HG03097 (cell line): ENCODE data around the gene TBC1D22B.
A peak's percentile ranks its signal among the peaks of the same experiment; 100 is the strongest.
"Not testable (repeated sequence)": the region's sequence is repeated elsewhere in the genome, so short reads cannot be mapped to it uniquely, and the experiment has no call there.

Experiments used
- ATAC-seq: cut with Tn5 transposase; IDR thresholded peaks from one replicate; pipeline ENCODE4 v1.9.1; 2021; ENCODE audit not compliant: unreplicated experiment, low FRiP score

Gene TBC1D22B

DNA sequence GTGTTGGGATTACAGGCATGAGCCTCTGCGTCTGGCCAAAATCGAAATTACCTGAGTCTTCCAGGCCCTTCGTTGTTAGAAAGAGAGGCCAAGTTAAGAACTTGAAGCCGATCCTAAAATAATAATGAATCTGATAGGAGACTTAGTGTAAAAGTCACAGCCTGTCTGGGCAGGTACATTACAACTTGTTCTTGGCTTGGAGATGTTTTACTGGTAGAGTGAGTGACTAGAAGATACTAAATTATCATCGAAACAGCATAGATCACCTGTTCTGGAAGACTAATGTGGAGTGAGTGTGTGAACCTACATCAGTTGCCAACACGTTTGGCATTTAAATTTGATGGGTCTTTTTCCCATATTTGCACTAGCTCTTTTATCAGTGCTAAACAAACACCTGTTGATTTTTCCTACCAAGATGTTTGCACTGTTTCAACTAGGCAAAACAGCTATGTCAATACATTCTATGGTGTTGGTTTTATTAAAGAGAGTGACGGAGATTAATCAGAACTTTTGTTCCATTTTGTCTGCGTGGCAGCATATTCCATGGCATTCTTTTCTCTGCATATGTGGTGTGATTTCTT, 5.0 kb downstream of the TBC1D22B start:
- ATAC-seq: no peak

DNA sequence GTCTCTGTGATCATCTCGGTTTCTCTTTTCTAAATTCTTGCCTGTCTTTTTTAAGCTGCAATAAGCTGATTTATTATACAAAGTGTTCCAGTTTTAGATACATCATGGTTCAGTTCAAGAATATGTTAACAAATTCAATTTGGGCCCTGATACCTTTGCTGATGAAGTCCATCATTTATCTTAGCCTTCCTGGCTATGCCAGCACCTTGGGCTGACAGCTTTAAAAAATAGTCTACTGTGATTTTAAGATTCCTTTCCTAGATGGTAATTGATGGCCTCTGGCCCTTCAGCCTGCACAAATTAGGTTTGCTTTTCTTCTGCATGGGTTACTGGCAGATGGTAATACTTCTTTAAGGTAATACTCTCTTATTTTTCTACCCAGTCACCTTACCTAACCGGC, 7.4 kb downstream of the TBC1D22B start:
- no peak for ATAC-seq

DNA sequence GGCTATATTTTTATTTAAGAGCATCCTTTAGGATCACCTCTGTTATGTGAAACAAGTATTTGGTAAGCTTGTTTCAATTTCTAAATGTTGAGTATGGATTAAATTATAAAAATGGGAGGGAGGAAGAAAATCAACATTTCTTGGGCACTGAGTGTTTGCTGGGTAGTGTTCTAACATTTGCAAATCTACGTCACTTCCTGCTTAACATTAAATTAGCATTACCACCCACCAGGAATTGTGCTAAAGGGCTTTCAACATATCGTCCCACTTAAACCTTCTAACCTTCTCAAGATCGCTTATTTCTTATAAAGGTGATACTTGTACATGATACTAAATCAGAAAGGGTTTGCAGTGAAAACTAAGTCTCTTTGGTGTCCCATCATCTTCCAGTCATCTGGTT, 8.3 kb downstream of the TBC1D22B start:
- ATAC-seq: no peak

DNA sequence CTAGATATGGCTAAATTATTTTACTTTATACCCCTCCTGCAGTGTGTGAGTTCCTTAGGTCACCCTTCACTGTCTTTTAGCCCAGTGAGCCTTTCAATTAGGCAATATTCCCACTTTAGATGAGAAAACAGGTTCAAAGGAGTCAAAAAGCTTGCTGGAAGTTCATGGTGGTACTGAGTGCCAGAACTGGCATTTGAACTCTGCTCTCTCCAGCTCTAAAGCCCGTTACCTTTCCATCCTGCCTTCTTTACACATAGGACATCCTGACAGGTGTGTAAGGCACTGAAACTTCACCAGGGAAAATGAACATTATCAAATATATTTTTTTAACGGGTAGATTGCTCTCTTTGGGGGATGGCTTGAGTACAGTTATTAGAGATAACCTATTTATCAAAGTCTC, 11.5 kb downstream of the TBC1D22B start:
- no peak for ATAC-seq

DNA sequence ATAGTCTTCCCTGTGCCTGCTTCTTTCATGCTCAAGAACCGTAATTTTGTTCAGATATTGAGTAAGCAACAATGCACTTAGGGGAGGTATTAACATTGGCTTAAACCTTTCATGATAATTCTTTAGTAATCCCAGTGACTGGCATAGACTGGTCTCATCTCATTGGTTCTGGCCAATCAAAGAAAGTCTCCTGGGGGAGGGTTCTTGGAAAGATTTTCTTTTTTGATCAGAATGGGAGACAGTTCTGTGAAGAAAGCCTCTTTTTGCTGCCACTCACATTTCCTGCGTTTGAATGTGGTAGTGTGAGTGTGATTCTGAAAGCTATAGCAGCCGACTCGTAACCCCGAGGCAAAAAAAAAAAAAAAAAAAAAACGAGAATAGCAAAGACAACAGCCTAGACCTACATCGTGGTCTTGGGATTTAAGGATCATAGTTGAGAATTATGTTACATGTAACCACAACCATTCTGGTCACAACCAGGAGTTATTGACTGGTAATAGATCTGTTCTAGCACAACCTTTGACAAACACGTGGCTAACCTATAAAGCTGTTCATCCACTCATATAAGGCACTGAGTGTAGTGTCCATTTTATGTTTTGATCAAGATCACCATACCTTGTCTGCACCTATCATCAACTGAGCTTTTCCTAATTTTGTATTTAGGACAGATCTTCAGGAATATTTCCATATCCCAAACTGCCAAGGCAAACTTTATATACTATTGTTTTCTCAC, 15.4 kb downstream of the TBC1D22B start:
- no peak for ATAC-seq

DNA sequence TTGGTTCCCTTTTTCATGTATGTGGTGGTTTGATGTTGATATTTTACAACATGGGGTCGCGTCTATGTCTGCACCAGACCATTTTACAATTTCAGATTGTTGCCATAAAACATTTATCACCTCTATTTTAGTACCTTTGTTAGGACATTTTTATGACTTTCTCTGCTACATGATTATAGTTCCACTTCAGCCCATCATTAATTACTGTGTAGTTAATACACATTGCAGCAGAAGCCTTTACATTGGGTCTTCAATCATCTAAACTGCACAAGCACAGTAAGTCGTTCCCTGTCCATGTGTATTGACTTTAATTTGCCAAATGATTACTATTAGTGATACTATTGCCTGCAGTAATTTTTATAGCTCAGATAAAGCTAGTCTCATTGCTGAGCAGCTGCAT, 16.1 kb downstream of the TBC1D22B start:
- ATAC-seq: no peak

DNA sequence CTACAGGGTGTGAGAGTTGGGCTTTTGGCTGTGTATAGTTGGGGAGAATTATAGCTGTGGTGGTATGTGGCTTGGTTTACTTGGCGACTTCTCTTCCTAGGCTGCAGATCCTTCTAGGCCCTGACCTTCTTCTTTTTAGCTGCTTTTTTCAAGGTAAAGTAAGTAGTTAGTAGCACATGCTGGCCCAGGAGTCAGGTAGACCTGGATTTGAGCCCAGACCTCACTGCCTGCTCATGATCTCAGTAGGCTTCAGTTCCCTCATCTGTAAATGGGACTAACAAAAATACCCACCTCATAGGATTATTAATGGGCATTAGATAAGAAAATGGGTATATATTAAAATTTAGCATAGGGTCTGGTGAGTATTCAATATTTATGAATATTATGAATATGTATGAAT, 17.8 kb downstream of the TBC1D22B start:
- no peak for ATAC-seq

DNA sequence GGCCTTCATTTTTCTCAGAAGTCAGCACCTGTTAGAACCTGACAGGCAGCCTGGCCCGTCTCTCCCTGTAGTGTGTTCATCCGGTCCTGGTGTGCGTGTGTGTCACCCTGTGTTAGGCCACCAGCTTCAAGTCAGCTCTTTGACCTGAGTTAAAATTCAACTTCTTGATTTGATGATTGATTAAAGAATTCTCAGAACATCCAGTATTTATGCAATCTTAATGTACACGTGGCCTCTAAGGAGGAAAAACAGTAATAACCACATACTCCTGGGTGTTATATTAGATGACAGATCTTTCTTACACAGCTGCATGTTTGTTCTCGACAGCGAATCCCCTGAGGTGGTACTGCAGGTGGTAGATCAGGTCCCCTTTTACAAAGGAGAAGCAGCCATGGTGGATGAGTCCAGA, 19.4 kb downstream of the TBC1D22B start:
- peak; percentile 48 for ATAC-seq

DNA sequence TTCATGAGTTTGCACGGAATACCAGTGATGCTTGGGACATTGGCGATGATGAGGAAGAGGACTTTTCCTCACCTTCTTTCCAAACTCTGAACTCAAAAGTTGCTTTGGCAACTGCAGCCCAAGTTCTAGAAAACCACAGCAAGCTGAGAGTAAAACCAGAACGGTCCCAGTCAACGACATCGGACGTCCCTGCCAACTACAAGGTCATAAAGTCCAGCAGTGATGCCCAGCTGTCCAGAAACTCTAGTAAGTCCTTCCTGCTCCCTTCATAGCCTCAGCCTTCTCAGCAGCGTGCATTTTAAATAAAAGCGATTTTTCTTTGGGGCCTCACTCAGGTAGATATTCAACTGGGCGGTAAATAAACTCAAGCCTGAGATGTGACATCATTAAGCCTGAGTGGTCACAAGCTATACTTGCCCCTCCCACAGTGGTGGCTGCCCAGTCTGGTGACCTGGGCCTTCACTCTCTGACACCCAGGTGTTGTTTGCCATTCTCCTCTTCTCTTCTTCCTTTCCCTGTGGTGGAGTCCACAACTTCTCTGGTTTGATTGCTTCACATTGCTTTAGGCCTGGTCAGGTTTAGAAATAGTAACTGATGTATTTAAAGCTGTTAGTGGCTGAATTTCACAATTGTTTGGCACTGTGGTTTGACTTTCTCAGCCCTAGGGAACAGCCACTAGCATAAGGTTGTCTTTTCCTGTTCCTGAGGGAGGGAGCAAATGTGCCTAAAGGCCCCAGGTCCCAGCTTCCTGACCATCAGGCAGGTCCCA, 22.0 kb downstream of the TBC1D22B start:
- no peak for ATAC-seq

DNA sequence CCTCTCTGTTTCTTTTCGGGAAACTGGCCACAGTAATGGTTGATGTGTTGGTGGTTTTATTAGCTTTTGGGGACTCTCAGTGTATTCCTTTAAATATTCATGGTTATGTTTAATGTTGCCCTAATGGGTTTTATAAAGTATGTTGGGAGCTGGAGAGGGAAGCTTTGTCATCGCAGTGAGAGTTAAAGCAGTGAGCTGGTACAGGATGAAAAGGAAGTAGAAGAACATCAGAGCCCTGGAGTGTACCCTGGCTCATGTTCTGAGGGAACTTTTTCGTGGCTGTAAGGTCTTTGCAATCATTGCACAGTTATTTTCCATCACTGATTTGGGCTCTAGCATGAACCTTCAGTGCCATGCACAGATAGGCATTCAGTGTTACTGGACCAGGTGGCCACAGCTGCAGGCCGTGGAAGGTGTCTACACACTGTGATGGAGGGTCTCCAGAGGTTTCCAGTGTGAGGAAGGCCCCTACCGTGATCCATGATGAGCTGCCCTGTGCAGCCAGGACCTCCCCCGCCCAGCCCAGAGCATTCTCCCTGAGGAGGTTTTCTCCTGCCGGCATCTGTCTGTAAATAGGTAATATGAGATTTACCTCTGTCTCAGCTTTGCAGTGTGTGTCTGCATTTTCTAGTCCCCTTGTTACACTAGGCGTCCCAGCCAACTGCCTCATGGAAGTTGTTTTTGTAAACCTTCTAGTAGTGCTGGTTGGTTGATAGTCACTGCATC, 22.8 kb downstream of the TBC1D22B start:
- ATAC-seq: no peak

DNA sequence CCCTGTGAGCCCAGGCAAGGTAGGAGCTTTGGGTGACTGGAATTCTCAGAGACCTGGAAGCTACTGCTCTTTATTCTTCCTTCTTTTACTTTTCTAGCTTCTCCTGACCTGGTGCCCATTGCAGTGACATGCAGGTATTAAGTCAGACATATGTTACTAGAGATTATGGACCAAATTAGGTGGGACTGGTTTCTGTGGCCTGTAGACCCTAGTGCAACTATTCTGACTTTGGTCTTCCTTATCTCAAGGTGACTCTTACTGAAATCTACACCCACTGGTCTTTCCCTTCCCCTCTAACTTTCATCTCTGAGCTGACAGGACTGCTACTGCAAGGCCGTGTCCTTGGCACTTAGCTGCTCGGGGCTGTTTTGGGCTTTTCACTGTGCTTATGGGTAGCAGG, 24.8 kb downstream of the TBC1D22B start:
- ATAC-seq: no peak

DNA sequence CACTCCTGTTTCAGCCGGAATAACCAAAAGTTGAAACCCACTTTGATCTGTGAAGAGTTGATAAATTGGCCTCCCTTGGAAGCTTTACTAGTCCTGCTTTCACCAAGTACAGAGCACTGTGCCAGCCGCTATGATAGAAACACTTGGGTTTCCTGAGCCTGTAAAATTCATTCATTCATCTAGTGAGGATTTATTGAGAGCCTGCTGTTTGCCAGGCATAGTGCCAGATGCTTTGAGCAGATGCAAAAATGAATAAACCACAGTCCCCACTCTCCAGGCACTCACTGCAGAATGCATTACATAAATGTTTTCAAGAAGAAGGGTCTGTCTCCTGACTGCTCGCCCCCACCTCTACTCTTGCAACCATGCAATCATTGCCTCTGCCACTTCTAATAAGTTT, 25.7 kb downstream of the TBC1D22B start:
- no peak for ATAC-seq

DNA sequence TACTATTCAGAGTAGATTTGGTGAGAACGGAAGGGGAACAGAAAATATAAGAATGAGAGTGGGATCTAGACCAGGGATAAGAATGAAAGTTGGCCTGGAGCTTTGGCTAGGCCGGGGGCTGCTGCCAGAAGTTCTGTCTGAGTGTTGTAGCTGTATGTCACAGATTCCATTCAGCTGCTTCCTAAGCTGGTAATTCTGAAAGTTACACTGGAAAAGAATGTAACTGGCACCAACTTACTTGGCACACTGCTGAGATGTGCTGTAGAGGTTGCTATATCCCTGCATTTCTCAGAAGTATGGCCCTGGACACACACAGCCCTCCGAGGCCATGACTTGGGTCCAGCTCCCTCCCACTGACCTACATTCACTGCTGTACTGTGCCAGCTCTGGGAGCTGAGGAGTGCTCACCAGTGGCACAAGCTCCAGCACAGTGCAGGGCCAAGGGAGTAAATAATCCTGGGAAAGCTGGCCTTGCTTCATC, 26.1 kb downstream of the TBC1D22B start:
- no peak for ATAC-seq

DNA sequence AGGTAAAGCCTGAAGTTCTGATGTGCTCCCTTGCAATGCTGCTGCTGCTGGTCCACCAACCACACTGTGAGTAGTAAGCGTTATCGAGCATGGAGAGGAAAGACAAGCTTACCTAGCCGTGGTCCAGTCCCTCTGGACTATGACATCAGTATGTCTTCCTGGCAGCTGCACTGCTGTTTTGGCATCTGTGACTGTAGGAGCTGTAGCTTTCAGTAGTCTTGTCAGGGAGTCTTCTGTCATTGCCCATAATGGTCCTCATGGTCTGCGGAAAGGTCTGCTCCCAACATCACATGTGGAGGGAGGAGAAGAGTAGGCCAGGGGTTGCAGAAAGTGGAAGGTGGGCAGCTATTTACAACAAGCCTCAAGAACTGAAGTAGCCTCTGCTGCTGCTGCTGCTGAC, 27.2 kb downstream of the TBC1D22B start:
- ATAC-seq: no peak

DNA sequence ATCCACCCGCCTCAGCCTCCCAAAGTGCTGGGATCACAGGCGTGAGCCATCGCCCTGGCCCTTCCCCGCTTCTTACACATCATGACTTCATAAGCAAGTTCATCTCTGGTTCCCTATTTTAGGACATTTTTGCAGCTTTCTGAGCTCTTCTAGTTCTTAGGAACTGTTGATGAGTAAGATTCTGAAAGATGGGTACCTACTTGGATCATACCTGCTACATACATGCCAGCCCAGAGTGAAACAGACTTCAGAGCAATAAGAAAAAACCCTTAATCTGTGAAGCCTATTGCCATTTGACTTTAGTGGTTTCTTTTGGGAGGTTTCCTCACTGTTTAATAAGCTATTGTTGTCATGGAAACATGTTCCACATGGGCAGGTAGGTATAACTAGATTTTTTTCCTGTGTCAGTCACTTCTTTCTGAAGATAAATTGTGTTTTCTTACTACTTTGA, 28.3 kb downstream of the TBC1D22B start:
- ATAC-seq: no peak

DNA sequence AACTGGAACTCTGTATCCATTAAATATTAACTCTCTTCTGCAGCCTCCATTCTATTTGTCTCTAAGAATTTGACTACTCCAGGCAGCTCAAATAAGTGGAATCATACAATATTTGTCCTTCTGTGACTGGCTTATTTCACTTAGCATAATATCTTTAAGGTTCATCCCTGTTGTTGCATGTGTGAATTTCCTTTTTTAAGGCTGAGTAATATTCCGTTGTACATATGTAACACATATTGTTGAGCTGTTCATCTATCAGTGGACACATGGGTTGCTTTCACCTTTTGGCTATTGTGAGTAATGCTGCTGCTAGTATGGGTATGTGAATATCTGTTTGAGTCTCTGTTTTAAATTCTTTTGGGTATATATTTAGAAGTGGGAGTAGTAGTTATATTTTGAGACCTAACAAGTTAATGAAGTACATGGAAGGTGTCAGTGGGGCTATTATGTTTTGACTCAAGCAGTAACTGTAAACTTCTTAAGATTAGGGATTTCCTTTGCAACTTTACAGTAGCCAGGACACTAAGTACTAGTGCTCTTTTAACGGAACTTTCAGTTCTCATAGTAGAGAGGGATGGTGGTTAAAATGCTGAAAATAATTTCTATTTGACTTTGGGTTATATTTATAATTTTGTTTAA, 30.1 kb downstream of the TBC1D22B start:
- ATAC-seq: no peak

DNA sequence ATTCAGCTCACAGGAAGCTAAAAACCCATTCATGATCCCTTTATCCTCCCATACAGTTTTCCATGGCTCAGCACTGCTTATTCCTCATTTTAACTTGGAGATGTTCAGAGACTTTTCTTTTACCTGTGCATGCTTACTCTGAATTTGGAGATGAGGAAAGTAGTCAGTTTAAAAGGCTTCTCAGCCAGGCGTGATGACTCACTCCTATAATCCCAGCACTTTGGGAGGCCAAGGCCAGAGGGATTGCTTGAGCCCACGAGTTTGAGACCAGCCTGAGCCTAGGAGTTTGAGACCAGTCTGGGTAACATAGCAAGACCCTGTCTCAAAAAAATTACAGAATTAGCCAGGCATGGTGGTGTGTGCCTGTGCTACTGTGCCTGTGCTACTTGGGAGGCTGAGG, 30.7 kb downstream of the TBC1D22B start:
- no peak for ATAC-seq

DNA sequence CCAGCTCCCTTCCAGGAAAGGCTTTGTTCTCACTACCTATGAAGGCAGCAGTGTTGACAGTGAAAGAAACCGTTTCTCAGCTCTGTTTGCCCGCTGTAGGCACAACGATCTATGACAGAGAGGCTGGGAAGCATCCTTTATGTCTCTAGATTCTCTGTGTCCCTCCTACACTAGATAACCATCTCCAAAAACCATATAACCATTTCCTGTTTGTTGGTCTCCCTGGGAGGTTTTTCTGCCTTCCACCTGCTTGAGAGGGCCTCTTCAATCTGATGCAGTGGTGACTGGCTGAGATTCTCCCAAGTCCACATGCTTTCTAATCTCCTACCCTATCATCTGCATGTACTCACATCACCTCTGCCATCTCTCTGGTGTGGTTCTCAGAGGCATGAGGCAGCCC, 32.4 kb downstream of the TBC1D22B start:
- ATAC-seq: no peak

DNA sequence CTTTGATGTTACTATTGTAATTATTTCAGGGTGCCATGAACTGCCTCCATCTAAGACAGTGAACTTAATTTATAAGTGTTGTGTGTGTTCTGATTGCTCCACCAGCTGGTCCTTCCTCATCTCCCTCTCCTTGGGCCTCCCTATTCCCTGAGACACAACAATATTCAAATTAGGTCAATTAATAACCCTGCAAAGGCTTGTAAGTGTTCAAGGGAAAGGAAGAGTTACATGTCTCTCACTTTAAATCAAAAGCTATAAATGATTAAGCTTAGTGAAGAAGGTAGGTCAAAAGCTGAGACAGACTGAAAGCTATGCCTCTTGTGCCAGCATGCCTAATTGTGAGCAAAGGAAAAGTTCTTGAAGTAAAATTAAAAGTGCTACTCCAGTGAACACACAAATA, 35.9 kb downstream of the TBC1D22B start:
- no peak for ATAC-seq

DNA sequence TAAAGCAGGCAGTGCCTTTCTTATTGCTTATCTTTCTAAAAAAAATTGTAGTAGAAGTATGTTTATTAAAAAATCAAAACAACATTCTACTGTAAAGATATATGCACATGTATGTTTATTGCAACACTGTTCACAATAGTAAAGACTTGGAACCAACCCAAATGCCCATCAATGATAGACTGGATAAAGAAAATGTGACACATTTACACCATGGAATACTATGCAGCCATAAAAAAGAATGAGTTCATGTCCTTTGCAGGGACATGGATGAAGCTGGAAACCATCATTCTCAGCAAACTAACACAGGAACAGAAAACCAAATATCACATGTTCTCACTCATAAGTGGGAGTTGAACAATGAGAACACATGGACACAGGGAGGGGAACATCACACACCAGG, 40.1 kb downstream of the TBC1D22B start:
- ATAC-seq: not testable (repeated sequence)

DNA sequence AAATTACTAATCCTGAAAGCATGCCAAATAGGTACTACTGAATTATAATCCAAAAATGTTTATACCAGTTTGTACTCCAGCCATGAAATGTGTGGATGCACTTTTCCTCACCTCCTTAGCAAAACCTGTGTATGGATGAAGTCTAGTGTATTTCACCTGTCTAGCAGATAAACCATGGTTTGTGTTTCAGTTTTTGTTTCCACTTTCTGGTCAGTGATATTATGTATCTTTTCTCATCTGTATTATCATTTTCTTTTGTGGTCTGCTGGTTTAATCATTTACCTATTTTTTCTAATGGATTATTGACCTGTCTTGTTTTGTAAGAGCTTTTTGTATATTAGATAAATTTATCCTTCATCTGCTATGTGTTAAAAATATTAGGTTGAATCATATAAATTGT, 41.4 kb downstream of the TBC1D22B start:
- peak; percentile 67 for ATAC-seq
